ENCODE data around the gene C8A. TPM values are rescaled to one million over a fixed set of nuclear protein-coding genes. Genes with fewer than 3 reads are reported as not detected.
A peak's percentile ranks its signal among the peaks of the same experiment; 100 is the strongest.

The C8A gene
- total and polyA plus RNA-seq, 2 of the 13 experiments (the other 11 are each of a cell fraction or from before 2014, with no cell fraction given): 10.5 to 15.0 TPM

GRCh38 chr1:56934430-56935060, 79.9 kb downstream of the C8A start:
- in situ Hi-C loops (cut with HindIII; ENCODE audit: extremely low pct_ligation_motif_present, low pct_unique_long_range_greater_than_20kb): no loop called here
- WGBS (ENCODE audit: low lambda C conversion rate): 100% methylated on average over 1 of the region's 1 CpG
- H3K4me1 ChIP-seq (ENCODE audit: insufficient read depth, low read length): no peaks in the 10 kb centered on the region
- ATAC-seq (no peak), DNase-seq (ENCODE audit: low spot score) (no peak), FAIRE-seq (no peak)
- no peak overlapping the region for H2AFZ ChIP-seq (ENCODE audit: low read length)
- no TSS peak for BruUV-seq (replicated peaks)
- no peaks in the 10 kb centered on the region for H3K36me3 ChIP-seq (replicated peaks in 1 of 2; ENCODE audit: control insufficient read depth in 1 of 2, insufficient read depth in 2 of 2, low read length in 2 of 2)
- intact Hi-C loops (cut with micrococcal nuclease; ENCODE audit: unreplicated experiment): no loop called here
- H3K4me2 ChIP-seq (ENCODE audit: low read depth, low read length): no peak overlapping the region
- CTCF ChIA-PET (ENCODE audit: low intra/inter-chr PET ratio, low total read pairs): no interaction called here
- H3K9me3 ChIP-seq (ENCODE audit: low read length): no peaks in the 10 kb centered on the region
- H3K4me3 ChIP-seq (replicated peaks in 1 of 3; ENCODE audit: insufficient read depth in 1 of 3, low read depth in 2 of 3, low read length in 3 of 3): no peak overlapping the region
- no peak overlapping the region for H3K27ac ChIP-seq (ENCODE audit: extremely low read length, insufficient read depth, low read length)
- H3K9ac ChIP-seq (ENCODE audit: insufficient read depth, low read depth, low read length): no peak overlapping the region
- H4K20me1 ChIP-seq (ENCODE audit: insufficient read depth, low read length): no peaks in the 10 kb centered on the region
- H3K27me3 ChIP-seq (ENCODE audit: control insufficient read depth in 1 of 2, insufficient read depth in 2 of 2, low read length in 2 of 2): no peaks in the 10 kb centered on the region
- no peaks in the 10 kb centered on the region for H3K79me2 ChIP-seq (ENCODE audit: insufficient read depth, low read length)
- POLR2A ChIA-PET: no interaction called here
- TF ChIP-seq PRDM15 (CRISPR knock-in tag; IDR thresholded peaks at IDR 0.05) (peak; percentile 79), MEF2D (CRISPR knock-in tag; IDR thresholded peaks at IDR 0.05) (no peak)

GRCh38 chr1:56938646-56939045, 84.0 kb downstream of the C8A start:
- intact Hi-C loops (cut with micrococcal nuclease; ENCODE audit: unreplicated experiment): no loop called here
- H4K20me1 ChIP-seq (ENCODE audit: insufficient read depth, low read length): no peaks in the 10 kb centered on the region
- H3K27ac ChIP-seq (ENCODE audit: extremely low read length, insufficient read depth, low read length): no peak overlapping the region
- H3K79me2 ChIP-seq (ENCODE audit: insufficient read depth, low read length): no peaks in the 10 kb centered on the region
- BruUV-seq (replicated peaks): no TSS peak
- no peak overlapping the region for H2AFZ ChIP-seq (ENCODE audit: low read length)
- ATAC-seq: no peak
- no peak overlapping the region for H3K9ac ChIP-seq (ENCODE audit: insufficient read depth, low read depth, low read length)
- no peaks in the 10 kb centered on the region for H3K27me3 ChIP-seq (ENCODE audit: control insufficient read depth in 1 of 2, insufficient read depth in 2 of 2, low read length in 2 of 2)
- WGBS (ENCODE audit: low lambda C conversion rate): 97% methylated on average over 2 of the region's 2 CpGs
- no peak for DNase-seq (ENCODE audit: low spot score)
- H3K9me3 ChIP-seq (ENCODE audit: low read length): no peaks in the 10 kb centered on the region
- H3K4me3 ChIP-seq (replicated peaks in 1 of 3; ENCODE audit: insufficient read depth in 1 of 3, low read depth in 2 of 3, low read length in 3 of 3): no peak overlapping the region
- no peaks in the 10 kb centered on the region for H3K4me1 ChIP-seq (ENCODE audit: insufficient read depth, low read length)
- ChIA-PET CTCF (ENCODE audit: low intra/inter-chr PET ratio, low total read pairs) (no interaction called here), POLR2A (interaction anchor here (1.6 kb wide), 1 partner anchor 28 kb away, joined by 5 read pairs; no protein-coding TSS in a partner anchor)
- in situ Hi-C loops (cut with HindIII; ENCODE audit: extremely low pct_ligation_motif_present, low pct_unique_long_range_greater_than_20kb): no loop called here
- H3K4me2 ChIP-seq (ENCODE audit: low read depth, low read length): no peak overlapping the region
- TF ChIP-seq RBM39 (IDR thresholded peaks at IDR 0.05; ENCODE audit: low read depth, low read length, poor library complexity, severe bottlenecking) (no peak), ATF7-NPFF (CRISPR knock-in tag; IDR thresholded peaks at IDR 0.05; ENCODE audit: low read depth) (no peak), ZNF337 (CRISPR knock-in tag; IDR thresholded peaks at IDR 0.05; ENCODE audit: borderline replicate concordance, low read depth) (no peak), AHR (CRISPR knock-in tag; IDR thresholded peaks at IDR 0.05) (no peak), CBX5 (CRISPR knock-in tag; IDR thresholded peaks at IDR 0.05; ENCODE audit: borderline replicate concordance) (no peak), ZNF432 (CRISPR knock-in tag; IDR thresholded peaks at IDR 0.05; ENCODE audit: borderline replicate concordance) (no peak), ZKSCAN5 (CRISPR knock-in tag; IDR thresholded peaks at IDR 0.05) (no peak), RFXAP (CRISPR knock-in tag; IDR thresholded peaks at IDR 0.05; ENCODE audit: borderline replicate concordance) (no peak), IKZF5 (CRISPR knock-in tag; IDR thresholded peaks at IDR 0.05) (no peak), ZNF354B (CRISPR knock-in tag; IDR thresholded peaks at IDR 0.05) (no peak)
- no peaks in the 10 kb centered on the region for H3K36me3 ChIP-seq (replicated peaks in 1 of 2; ENCODE audit: control insufficient read depth in 1 of 2, insufficient read depth in 2 of 2, low read length in 2 of 2)
- no peak for FAIRE-seq

All from HepG2 (cell line).